Urinary bladder (tissue), 4 donors: Measurements from ENCODE around the gene GPR35. TPM values are rescaled to one million over a fixed set of nuclear protein-coding genes. Genes with fewer than 3 reads are reported as not detected.
"Not testable (repeated sequence)": the region's sequence is repeated elsewhere in the genome, so short reads cannot be mapped to it uniquely, and the experiment has no call there.

Source experiments
- DNase-seq: peaks from one replicate; pipeline ENCODE4 v3.0.0-alpha.2; 2015; ENCODE audit errors: extremely low spot score
- H3K27ac ChIP-seq: one replicate; pipeline ENCODE4 v1.5.1; 2013; ENCODE audit warnings: low read depth, mild to moderate bottlenecking, moderate library complexity
- H3K36me3 ChIP-seq: one replicate; pipeline ENCODE4 v1.6.1; 2013; ENCODE audit warnings: mild to moderate bottlenecking, moderate library complexity; ENCODE audit not compliant: insufficient read depth
- H3K4me1 ChIP-seq: one replicate; pipeline ENCODE4 v1.6.1; 2013; ENCODE audit warnings: mild to moderate bottlenecking, moderate library complexity; ENCODE audit not compliant: insufficient read depth
- H3K4me3 ChIP-seq: one replicate; pipeline ENCODE4 v1.5.1; 2013; ENCODE audit warnings: low read depth, low read length
- WGBS: extraction: QIAGEN DNeasy Blood & Tissue Kit; methylation state at CpG from one replicate; pipeline ENCODE4 v1.1.7; 2013; 5-methylcytosine and 5-hydroxymethylcytosine counted together
- polyA plus RNA-seq: library from polyadenylated mRNA; stranded (reverse); fragments of 200-250 nt; gene quantifications from one replicate; pipeline ENCODE4 v1.2.3, GENCODE V29; 2013
- total RNA-seq: library from RNA; depleted of rRNA; stranded (reverse); fragments of >200 nt; gene quantifications from one replicate; pipeline ENCODE4 v1.2.3, GENCODE V29; 2014
- donor health status: healthy with polysubstance abuse.
- donor health status: healthy.

The GPR35 gene
- total and polyA plus RNA-seq, 2 donors, result 0.63 to 3.3 TPM

DNA sequence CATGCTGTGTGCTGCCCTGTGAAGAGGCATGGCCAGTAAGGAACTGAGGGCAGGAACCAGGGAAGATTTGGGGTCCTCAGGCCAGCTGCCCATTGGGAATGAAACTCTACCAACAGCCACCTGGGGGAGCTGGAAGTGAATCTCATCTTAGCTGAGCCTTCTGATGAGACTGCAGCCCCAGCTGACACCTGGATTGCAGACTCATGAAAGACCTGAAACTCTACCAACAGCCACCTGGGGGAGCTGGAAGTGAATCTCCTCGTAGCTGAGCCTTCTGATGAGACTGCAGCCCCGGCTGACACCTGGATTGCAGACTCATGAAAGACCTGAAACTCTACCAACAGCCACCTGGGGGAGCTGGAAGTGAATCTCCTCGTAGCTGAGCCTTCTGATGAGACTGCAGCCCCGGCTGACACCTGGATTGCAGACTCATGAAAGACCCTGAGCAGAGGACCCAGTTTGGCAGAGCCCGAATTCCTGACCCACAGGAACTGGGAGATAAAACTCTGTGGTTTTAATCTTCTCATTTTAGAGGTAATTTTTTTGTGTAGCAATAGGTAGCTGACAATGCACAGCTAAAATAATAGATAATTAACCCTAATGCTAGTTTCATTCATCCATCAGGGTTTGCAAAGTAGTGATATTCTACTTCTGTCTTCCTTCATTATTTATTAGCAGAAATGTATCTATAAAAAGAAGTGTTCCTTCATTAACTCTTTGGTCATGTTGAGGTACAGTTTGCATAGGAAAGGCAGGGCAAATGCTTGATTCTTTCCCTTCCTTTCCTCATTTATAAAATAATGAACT lies 8.2 kb upstream of the GPR35 start:
- not testable (repeated sequence) for H3K36me3 ChIP-seq, H3K4me3 ChIP-seq, H3K27ac ChIP-seq, DNase-seq, H3K4me1 ChIP-seq
- WGBS, result 87% methylated on average over 5 of the region's 5 CpGs

DNA sequence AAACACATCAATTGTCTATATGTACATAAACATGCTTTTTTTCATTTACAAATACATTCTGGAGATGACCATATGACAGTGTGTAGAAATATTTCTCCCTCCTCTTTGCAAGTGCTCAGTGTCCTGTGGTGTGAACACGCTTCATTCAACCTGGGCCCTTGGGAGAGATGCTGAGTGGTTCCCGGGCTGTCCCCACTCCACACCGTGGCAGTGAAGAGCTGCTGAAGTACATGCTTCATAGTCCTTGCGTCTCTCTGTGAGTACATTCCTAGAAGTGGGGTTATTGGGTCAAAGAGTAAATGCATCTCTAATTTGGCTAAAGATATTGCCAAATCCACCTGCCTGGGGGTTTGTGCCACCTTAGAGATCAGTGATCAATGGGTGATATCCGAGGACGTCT lies 6.5 kb upstream of the GPR35 start:
- H3K4me3 ChIP-seq, result no peak overlapping the region
- no peak overlapping the region for H3K27ac ChIP-seq
- H3K36me3 ChIP-seq, result no peaks in the 10 kb centered on the region
- no peaks in the 10 kb centered on the region for H3K4me1 ChIP-seq
- DNase-seq, result no peak
- 95% methylated on average over 6 of the region's 6 CpGs for WGBS

- Histone ChIP-seq H3K27ac (no peak overlapping the region), H3K4me3 (no peak overlapping the region), H3K4me1 (no peaks in the 10 kb centered on the region), H3K36me3 (no peaks in the 10 kb centered on the region)
- DNase-seq, result no peak
- 79% methylated on average over 19 of the region's 19 CpGs for WGBS
Observed at GRCh38 chr2:240619506-240620148, 5.7 kb upstream of the GPR35 start.

GRCh38 chr2:240620149-240620731 lies 5.0 kb upstream of the GPR35 start:
- no peak overlapping the region for H3K27ac ChIP-seq
- WGBS, result 93% methylated on average over 13 of the region's 13 CpGs
- H3K4me3 ChIP-seq, result no peak overlapping the region
- no peak for DNase-seq
- no peaks in the 10 kb centered on the region for H3K36me3 ChIP-seq
- H3K4me1 ChIP-seq, result no peaks in the 10 kb centered on the region

GRCh38 chr2:240620859-240621258 lies 4.4 kb upstream of the GPR35 start:
- H3K4me1 ChIP-seq, result no peaks in the 10 kb centered on the region
- no peak overlapping the region for H3K4me3 ChIP-seq
- no peaks in the 10 kb centered on the region for H3K36me3 ChIP-seq
- no peak overlapping the region for H3K27ac ChIP-seq
- no peak for DNase-seq
- 88% methylated on average over 7 of the region's 7 CpGs for WGBS

DNA sequence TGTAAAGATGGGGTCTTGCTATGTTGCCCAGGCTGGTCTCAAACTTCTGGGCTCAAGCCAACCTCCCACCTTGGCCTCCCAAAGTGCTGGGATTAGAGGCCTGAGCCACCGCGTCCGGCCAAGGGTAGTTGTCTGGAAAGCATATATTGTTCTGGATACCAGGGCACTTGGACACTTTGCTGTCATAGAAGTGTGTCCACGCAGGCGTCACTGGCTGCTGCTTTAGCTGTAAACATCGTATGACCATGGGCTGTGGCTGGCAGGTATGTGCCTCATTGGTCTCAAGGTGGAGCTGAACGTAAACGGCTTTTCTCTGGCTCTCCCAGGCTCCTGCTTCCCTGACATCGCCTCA lies 3.2 kb upstream of the GPR35 start:
- WGBS, result 69% methylated on average over 9 of the region's 9 CpGs
- H3K4me1 ChIP-seq, result no peaks in the 10 kb centered on the region
- no peak overlapping the region for H3K4me3 ChIP-seq
- no peak overlapping the region for H3K27ac ChIP-seq
- H3K36me3 ChIP-seq, result no peaks in the 10 kb centered on the region
- DNase-seq, result no peak

DNA sequence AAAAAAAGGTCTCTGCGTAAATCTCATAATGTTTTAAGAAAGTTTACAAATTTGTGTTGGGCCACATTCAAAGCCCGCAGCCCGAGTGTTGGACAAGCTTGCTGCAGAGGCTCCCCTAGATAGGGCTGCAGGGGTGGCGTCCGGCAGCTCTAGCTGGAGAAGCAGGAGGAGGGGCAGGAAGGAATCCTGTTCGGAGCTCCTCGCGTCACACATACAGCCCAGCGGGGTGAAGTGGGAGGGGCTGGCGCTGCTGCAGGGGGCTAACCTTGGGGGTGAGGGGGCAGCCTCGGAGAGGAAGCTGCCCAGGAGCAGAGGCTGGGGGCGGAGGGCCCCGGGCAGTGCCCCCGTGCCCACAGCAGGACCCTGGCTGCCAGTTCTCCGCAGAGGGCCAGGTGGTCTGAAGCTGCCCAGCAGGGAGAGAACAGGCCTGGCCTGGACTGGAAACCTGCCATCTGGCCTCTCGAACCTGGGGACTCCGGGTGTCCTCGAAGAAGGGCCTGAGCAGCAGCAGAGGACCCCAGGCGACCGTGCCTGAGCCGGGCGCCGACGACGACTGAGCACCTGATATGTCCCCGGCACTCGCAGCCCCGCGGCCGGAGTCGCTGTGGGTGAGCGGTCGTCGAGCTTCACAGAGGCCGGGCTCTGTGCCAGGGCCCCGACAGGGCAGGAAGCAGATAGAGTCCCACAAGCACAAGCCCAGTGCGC lies 2.6 kb upstream of the GPR35 start:
- no peak overlapping the region for H3K27ac ChIP-seq
- H3K36me3 ChIP-seq, result no peaks in the 10 kb centered on the region
- WGBS, result 33% methylated on average over 37 of the region's 37 CpGs
- H3K4me3 ChIP-seq, result no peak overlapping the region
- H3K4me1 ChIP-seq, result no peaks in the 10 kb centered on the region
- no peak for DNase-seq

DNA sequence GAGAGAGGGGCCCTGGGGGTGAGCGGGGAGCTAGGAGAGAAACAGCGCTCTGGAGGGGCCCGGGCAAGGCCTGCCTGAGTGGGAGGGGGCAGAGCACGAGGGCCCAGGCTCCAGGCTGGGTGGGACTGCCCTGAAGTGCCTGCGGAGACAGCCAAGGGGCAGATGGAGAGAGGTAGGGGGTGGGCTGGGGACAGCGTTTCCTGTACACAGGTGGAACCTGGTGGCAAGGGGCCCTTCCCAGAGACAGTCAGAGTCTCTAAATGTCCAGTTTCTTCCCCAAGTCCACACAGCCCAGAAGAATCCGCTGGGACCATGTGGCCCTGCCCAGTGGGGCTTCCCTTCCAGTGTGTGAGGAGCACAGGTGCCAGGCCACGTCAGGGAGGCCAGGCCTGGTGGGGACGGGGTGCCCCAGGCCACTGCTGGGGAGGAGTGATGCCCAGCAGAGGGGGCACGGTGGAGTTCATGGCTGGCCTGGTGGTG lies 1.7 kb upstream of the GPR35 start:
- Histone ChIP-seq H3K4me3 (no peak overlapping the region), H3K4me1 (no peaks in the 10 kb centered on the region), H3K27ac (no peak overlapping the region), H3K36me3 (no peaks in the 10 kb centered on the region)
- DNase-seq, result no peak
- WGBS, result 87% methylated on average over 10 of the region's 10 CpGs

DNA sequence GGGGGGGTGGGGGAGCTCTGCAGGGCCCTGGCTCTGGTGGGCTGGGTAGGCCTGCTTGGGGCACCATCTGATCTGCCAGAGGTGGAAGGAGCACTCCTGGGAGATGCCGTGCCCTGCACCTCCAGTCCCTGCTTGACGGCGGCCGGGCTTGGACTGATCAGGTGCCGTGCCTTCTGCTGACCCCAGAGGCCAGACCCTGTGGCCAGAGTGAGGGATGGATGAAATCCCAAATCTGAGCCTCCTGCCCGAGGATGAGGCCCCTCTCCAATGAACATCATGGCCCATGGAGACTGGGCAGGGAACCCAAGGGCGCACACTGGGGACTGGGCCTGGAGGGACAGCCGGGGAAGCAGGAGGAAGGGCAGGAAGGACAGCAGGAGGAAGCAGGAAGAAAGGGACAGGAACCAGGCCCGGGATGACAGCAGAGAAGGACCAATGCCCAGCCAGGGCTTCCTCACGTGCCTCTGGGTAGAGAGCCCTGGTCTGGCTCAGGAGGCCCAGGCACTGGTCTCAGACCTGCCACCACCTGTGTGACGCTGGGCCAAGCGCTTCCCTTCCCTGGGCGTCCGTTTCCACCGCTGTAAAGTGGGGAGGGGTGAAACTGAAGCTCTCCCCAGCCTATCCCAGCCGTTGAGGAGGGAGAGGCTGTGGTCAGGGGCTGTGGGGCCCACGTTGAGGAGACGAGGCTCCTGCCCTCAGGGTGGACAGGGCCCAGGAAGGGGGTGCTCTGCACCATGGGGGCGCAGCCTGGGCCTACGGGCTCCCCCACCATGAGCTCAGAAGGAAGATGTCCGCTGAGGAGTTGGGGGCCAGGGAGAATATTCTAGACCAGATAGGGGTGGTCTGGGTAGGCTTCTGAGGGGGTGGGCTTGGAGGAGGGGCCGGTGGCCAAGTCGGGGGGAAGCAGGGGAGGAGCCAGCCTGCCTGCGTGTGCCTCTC lies 1.0 kb upstream of the GPR35 start:
- Histone ChIP-seq H3K36me3 (no peaks in the 10 kb centered on the region), H3K27ac (no peak overlapping the region), H3K4me3 (no peak overlapping the region), H3K4me1 (no peaks in the 10 kb centered on the region)
- no peak for DNase-seq
- 71% methylated on average over 24 of the region's 24 CpGs for WGBS

DNA sequence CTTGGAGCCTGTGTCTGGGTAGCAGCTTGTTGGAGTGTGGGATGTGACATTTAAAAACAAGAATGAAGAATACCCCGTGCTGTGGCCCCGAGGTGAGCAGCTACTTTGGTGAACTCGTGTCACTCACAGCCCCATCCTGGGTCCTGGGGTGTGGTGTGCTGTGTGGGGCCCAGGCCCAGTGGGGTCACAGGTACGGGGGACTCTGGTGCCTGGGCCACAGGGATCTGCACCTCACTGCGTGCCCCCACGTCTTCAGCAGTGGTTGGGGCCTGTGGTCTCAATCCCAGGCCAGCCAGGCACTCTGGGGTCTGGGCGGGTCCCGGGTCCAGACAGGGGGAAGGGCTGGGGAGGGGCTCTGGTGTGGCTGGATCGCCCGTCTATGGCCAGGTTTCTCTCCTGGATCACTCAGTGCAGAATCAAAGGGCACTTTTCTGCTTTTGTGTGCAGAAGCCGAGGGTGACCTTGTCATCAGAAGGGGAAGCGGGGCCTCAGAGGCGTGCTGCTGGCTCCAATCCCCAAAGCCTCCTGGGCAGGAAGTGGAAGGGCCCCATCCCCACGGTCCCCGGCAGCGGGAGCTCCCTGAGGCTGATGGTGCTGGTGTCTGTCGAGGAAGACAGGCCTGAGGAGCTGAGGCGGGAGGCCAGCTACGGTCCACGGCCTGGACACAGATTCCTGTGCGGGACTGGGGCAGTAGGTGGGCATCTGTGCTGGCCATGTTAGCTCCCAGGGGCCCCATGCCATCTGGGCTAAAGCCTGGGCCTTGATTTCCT lies 1.4 kb downstream of the GPR35 start:
- WGBS, result 55% methylated on average over 21 of the region's 21 CpGs
- Histone ChIP-seq H3K4me3 (no peak overlapping the region), H3K27ac (no peak overlapping the region), H3K4me1 (no peaks in the 10 kb centered on the region), H3K36me3 (no peaks in the 10 kb centered on the region)
- no peak for DNase-seq

GRCh38 chr2:240627736-240628506 lies 2.6 kb downstream of the GPR35 start:
- no peak overlapping the region for H3K27ac ChIP-seq
- DNase-seq, result no peak
- H3K4me1 ChIP-seq, result no peaks in the 10 kb centered on the region
- no peak overlapping the region for H3K4me3 ChIP-seq
- H3K36me3 ChIP-seq, result no peaks in the 10 kb centered on the region
- 92% methylated on average over 17 of the region's 17 CpGs for WGBS

GRCh38 chr2:240628507-240628807 lies 3.2 kb downstream of the GPR35 start:
- Histone ChIP-seq H3K27ac (no peak overlapping the region), H3K4me3 (no peak overlapping the region), H3K4me1 (no peaks in the 10 kb centered on the region), H3K36me3 (no peaks in the 10 kb centered on the region)
- 86% methylated on average over 7 of the region's 7 CpGs for WGBS
- no peak for DNase-seq
